RWPE2 (cell line): ENCODE data around the gene DYNC2H1.

Experiments used
- ATAC-seq: fragments of 200-7000 bp; cut with Tn5 transposase; 3 replicates; pipeline ENCODE4 v1.9.1; 2021; ENCODE audit warnings: low read depth
- DNase-seq: peaks from one replicate; pipeline ENCODE4 v3.0.0-alpha.2; 2020; ENCODE audit warnings: low spot score
- H3K27ac ChIP-seq: fragments of 450-650 bp; 2 replicates; pipeline ENCODE4 v1.5.1; 2017; ENCODE audit warnings: mild to moderate bottlenecking; ENCODE audit not compliant: poor library complexity, severe bottlenecking
- H3K27me3 ChIP-seq: fragments of 250-450 bp; sonication (Bioruptor Pico); 2 replicates; pipeline ENCODE4 v1.5.1; 2021; ENCODE audit warnings: mild to moderate bottlenecking, moderate library complexity; ENCODE audit not compliant: insufficient read depth, poor library complexity, severe bottlenecking
- H3K36me3 ChIP-seq: fragments of 250-450 bp; sonication (Bioruptor Pico); 2 replicates; pipeline ENCODE4 v1.5.1; 2020; ENCODE audit warnings: low read depth, mild to moderate bottlenecking, moderate library complexity
- H3K4me1 ChIP-seq: fragments of 250-450 bp; sonication (Bioruptor Pico); 2 replicates; pipeline ENCODE4 v1.5.1; 2021; ENCODE audit warnings: mild to moderate bottlenecking, moderate library complexity; ENCODE audit not compliant: insufficient read depth, poor library complexity, severe bottlenecking
- H3K4me3 ChIP-seq: fragments of 250-450 bp; sonication (Bioruptor Pico); 2 replicates; pipeline ENCODE4 v1.5.1; 2021; ENCODE audit warnings: mild to moderate bottlenecking, moderate library complexity; ENCODE audit not compliant: severe bottlenecking
- H3K9me3 ChIP-seq: fragments of 250-450 bp; sonication (Bioruptor Pico); 2 replicates; pipeline ENCODE4 v1.5.1; 2021; ENCODE audit warnings: mild to moderate bottlenecking, moderate library complexity; ENCODE audit not compliant: severe bottlenecking
- CTCF ChIP-seq: fragments of 450-650 bp; IDR thresholded peaks from one replicate; pipeline ENCODE4 v1.5.1; 2017; ENCODE audit warnings: mild to moderate bottlenecking, moderate library complexity; ENCODE audit not compliant: poor library complexity, severe bottlenecking

DYNC2H1 gene

GRCh38 chr11:103418014-103418413, 308.8 kb downstream of the DYNC2H1 start:
- TF ChIP-seq CTCF: no peak
- no peaks in the 10 kb centered on the region for H3K36me3 ChIP-seq
- DNase-seq: no peak
- no peak overlapping the region for H3K4me3 ChIP-seq
- H3K9me3 ChIP-seq: no peaks in the 10 kb centered on the region
- ATAC-seq: no peak
- H3K27me3 ChIP-seq: no peaks in the 10 kb centered on the region
- peaks cover 5% of the 10 kb centered on the region for H3K4me1 ChIP-seq
- H3K27ac ChIP-seq: no peak overlapping the region

- TF ChIP-seq CTCF: no peak
- DNase-seq (no peak), ATAC-seq (no peak)
- Histone ChIP-seq H3K4me3 (no peak overlapping the region), H3K27me3 (no peaks in the 10 kb centered on the region), H3K9me3 (no peaks in the 10 kb centered on the region), H3K27ac (no peak overlapping the region), H3K4me1 (no peaks in the 10 kb centered on the region), H3K36me3 (no peaks in the 10 kb centered on the region)
Observed at GRCh38 chr11:103420593-103420992, 311.4 kb downstream of the DYNC2H1 start.

GRCh38 chr11:103433386-103434072, 324.3 kb downstream of the DYNC2H1 start:
- no peak for DNase-seq
- no peak overlapping the region for H3K4me3 ChIP-seq
- TF ChIP-seq CTCF: no peak

GRCh38 chr11:103434073-103434411, 324.8 kb downstream of the DYNC2H1 start:
- TF ChIP-seq CTCF: no peak
- no peak for DNase-seq
- H3K27ac ChIP-seq: peak overlapping the region; percentile 29
- no peak overlapping the region for H3K4me3 ChIP-seq
- ATAC-seq: no peak
- no peaks in the 10 kb centered on the region for H3K36me3 ChIP-seq
- H3K9me3 ChIP-seq: no peaks in the 10 kb centered on the region
- H3K4me1 ChIP-seq: peaks cover 10% of the 10 kb centered on the region
- H3K27me3 ChIP-seq: no peaks in the 10 kb centered on the region

More at GRCh38 chr11:103433386-103434072, 324.3 kb downstream of the DYNC2H1 start:
- Histone ChIP-seq H3K36me3 (no peaks in the 10 kb centered on the region), H3K9me3 (no peaks in the 10 kb centered on the region), H3K4me1 (peaks cover 10% of the 10 kb centered on the region), H3K27me3 (no peaks in the 10 kb centered on the region), H3K27ac (peak overlapping the region; percentile 29)
- ATAC-seq: peak; percentile 100

- Histone ChIP-seq H3K36me3 (no peaks in the 10 kb centered on the region), H3K9me3 (no peaks in the 10 kb centered on the region), H3K4me3 (no peak overlapping the region), H3K27ac (no peak overlapping the region), H3K4me1 (peaks cover 10% of the 10 kb centered on the region), H3K27me3 (no peaks in the 10 kb centered on the region)
- no peak for TF ChIP-seq CTCF
- DNase-seq: no peak
- no peak for ATAC-seq
Observed at GRCh38 chr11:103436131-103436770, 327.0 kb downstream of the DYNC2H1 start.
